Left forelimb (tissue), 1 donor: ENCODE results near the gene UBL7.

ENCODE experiments used
- DNase-seq: peaks from one replicate; pipeline ENCODE4 v3.0.0-alpha.2; 2018; ENCODE audit warnings: low spot score

The UBL7 gene

DNA sequence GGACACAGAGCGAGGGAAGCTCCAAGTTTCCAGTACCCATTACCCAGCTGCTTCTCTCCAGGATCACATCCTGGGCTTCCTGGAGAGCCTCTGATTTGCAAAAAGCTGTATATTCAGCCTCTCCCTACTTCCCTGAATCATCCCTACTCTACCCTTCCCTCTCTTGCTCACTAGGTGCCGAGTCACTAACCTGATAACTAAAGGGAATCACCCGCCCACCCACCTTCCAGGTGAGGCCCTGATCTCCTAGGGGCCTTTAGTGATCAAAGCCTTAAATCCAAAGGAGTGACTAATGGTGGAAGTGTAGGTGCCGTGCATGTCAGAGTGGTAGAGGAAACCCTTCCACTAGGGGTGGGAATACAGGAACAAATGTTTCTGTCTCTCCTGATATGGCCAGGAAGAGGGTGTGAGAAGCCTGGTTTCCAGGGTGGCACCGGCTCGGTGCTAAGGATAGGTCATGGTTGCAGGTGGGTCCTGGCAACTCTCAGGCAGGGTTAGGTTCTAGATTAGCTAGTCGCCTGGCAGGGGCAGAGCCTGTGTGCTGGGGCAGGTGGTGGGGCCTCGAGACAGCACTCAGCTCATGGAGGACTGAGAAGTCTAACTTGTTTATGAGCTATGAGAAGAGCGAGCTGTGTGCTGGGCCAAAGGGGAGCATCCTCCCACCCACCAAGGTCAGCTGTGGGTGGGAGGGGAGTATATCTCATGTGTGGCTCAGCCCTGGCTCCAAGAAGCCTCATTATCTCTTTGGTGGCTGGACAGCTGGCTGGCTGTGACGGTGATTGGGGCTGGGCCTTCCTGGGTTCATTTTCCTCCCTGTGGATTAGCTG, 37.3 kb downstream of the UBL7 start:
- DNase-seq = no peak

DNA sequence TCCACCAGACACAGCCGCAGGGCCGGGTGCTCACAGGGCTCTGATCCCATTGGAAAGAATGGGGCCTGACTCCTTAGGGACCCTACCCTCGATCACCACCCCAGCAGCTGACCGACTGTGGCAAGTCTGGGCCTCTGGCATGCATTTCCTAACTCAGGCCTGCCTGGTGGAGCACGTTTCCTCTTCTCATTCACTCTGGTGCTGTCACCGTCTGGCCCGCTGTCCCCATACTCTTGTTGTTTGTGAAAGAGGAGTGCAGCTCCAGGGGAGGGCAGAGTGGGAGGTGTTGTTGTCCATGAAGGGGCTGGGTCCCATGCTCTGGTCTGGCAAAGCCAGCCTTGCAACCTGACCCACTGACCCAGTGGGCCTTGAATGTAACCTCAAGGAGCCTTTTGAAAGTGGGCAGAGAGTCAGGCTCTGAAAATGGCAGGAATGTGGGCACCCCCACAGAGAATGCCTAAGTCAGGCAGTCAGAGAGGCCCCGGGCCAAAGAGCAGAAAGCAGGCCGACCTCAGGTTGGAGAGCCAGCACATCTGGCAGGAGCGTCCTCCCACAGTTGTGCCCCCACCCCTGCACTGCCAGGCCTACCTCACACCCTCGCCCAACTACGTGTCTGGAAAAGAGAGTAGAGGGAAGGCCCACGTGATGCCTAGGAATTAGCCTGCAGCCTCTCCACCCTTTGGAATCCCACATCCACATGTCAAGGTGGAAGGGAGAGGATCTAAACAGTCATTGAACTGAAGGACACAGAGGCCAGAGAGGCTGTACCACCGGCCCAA, 38.1 kb downstream of the UBL7 start:
- no peak for DNase-seq

DNA sequence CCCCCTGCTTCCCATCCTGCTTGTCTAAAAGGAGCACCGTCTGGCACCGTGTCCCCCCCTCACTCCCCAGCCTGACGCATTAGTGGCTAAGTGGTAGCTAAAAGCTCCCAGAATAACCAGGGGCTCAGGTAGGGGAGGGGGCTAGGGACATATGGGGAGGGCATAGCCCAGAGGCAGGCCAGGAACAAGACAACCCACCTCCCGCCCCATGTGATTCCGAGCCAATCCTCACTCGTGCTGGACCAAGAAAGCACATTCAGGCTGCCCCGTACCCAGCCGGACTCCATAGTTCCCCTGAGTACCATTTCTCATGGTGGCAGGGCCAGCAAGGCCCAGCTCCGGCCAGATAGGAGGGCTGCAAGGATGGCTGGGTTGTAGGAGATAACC, 38.7 kb downstream of the UBL7 start:
- no peak for DNase-seq

DNA sequence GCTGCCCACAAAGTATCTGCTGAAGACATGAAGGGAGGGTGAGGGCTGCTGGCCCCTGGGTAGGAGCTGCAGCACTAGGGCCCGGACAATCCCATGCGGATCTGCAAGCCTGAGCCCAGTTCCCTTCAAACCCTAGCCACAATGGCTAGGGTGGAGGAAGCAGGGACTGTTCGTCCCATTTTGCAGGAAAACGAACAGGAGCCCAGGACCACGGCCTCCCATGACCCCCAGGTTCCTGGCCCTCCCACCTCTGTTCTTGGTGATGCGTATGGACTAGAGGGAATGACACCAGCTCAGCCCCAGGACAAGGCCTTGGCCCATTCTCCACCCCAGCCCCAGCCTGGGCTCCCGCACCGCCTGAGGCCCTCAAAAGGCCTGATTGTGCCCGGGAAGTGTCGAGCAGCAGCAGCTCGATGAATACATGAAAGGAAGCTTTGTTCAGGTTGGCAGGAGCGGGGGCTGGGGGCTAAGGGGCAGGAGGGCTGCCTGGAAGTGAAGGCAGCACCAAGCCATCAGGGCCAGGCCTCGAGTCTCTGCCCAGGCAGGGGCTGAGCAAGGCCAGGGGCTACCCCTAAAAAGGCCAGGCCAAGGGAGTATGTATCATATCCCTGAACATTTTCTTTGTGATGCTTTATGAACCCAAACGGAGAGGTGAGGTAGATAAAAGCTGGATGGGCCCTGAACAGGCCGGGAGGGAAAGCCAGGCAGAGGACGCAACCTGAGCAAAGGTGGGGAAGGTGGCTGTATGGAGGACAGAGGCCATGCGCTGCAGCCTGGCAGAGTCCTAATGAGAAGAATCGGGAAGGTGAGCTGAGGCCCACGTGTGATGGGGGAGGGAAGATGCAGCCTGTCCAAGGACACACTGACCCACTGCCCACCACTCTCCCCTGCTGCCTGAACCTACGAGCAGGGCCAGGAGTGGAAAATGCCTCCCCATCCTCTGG, 39.4 kb downstream of the UBL7 start:
- no peak for DNase-seq

DNA sequence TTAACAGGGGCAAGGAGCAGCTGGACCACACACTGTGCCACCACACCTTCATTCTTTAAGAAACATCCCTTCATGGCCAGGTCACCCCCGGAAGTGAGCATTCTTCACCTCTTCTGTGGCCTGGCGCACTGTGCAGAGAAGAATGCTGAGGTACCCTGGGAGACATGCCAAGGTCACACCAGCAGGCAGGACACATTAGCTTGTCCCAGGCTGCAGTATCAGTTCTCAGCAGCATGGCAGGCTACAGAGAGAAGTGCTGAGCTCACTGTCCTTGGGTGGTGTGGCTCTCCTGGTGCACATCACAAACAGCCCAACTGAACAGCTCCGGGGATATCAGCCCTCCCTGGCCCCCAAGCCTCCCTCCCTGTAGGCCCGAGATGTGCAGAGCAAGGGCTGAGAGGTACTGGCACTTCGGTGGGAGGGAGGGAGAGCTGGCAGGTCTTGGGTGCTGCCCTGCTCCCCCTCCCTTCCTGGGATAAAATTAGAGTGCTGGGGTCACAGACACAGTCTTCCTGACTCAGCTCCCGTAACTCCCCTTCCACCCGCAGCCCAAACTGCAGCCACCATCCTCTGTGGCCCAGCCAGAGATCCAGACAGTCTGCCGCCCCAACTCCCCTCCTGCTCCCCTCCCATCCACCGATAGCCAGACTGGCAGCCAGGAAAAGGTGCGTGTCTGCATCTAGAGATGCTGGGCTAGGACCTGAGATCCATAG, 40.6 kb downstream of the UBL7 start:
- no peak for DNase-seq

DNA sequence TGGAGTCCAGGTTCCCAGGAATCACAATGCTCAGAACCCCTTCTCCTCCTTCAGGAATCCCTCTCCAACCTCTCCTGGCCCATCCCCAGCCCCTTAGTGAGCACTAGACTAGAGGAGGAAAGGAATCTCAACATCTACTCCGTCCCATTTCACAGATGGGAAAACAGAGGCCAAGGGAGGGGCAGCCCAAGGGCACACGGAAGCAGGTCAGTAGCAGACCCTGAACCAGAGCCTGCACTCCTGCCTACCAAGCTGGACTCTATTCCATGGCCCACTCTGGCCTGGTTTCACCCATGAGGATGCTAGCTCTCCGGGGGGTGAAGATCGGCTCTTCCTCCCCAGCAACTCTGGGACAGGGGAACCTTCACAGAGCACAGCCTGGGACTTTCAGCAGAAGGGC, 41.5 kb downstream of the UBL7 start:
- DNase-seq = no peak

DNA sequence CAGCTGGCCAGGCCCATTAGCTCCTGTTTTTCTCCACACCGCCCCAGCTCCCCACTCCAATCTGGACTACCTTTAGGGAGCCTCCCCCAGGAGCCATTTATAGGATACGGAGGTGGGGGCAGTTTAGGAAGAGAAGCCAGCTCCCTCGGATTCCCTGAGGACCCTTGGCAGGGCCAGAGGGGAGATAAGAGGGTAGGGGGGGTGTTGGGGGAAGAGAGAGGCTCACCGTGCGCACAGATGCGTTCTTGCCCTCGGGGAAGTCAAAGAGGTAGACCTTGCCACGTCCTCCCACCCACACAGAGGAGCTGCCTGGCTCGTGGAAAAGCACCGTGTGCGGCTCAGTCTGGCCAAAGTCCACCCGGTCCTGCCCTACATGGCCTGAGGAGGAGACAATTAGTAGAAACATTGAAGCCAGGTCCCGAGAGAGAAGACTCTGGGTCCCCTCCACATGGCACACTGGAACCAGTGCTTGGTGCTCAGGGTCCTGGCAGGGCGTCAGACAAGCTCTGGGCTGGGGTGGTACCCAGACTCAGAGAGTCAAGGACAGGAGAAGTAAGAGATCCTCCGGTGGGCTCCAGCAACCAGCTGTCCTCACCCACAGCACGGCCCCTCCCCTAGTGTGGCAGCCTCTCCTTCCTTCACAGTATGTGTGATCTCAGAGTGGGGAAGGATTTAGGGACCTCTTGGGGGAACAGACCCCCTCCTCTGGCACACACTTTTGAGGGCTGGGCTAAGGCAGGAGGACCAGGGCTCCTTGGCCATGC, 42.2 kb downstream of the UBL7 start:
- DNase-seq = no peak

DNA sequence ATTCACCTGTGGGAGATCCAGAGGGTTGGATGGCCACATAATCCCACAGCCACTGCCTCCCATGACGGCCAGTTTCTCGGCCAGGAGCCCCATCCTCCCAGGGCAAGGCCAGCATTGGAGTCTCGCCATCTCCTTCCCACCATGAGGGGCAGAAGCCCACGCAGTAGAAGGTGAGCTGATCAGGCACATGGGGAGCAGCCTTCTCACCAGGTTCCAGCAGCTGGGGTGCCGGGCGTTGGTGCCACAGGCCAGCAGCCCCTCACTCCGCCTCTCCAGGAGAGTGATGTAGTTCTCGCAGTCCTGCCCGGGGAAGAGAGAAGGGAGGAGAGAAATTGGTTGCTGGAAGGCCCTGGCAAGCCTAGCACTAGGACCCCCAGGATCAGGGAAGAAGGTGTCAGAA, 43.3 kb downstream of the UBL7 start:
- no peak for DNase-seq

DNA sequence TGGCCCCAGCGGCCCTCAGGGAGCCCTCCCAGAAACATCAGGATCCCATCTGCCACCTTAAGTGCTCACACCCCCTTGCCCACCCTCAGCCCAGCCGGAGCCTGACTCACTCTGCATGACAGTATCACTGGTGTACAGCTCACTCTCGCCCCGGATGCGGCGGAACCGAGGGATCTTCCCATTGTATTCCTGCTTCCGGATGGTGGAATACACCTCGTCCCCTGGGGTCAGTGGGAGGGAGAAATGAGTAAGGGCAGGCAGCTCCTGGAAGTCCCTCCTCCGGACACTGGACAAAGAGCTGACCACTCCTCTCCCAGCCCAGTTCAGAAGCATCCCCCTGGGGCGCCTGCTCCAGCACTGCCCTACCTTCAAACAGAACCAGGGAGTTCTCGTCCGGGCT, 43.7 kb downstream of the UBL7 start:
- no peak for DNase-seq

DNA sequence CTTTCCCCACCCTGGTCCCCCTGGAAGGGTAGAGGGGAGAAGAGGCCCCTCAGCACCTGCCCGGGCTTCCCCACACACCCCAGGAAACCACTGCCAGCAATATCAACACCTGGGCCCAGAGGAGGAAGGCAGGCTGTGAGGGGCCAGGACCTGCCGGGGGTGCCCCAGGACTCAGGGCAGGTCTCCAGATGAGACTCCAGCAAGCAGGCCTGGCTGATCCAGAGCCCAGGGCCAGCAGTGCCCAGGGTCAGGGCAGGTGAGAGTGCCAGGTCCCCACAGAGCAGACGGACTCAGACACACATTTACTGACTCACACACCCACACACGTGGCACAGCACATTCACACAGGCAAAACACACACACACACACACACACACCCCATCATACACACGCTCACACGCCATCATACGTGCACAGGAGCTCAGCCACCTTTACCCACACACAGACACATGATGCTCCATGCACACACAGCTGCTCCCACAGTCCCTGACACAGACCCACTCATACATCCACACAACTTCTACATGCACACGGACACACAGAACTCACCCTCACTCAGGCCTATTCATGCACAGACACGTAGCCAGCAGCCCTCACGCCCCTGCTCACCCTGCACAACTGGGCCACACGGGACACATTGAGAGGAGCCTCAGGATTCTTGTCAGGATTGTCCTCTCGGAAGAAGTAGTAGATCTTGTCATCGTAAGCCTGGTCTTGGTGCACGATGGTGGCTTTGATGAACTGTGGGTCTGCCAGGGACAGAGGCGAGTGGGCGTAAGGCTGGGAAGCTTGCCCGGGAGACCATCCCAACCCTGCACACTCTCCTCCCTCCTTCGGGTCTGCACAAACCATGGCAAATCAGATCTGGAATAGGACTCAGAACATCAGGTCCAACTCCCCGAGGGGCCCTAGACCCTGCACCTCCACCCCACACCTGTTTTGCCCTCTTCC, 44.7 kb downstream of the UBL7 start:
- DNase-seq = no peak

DNA sequence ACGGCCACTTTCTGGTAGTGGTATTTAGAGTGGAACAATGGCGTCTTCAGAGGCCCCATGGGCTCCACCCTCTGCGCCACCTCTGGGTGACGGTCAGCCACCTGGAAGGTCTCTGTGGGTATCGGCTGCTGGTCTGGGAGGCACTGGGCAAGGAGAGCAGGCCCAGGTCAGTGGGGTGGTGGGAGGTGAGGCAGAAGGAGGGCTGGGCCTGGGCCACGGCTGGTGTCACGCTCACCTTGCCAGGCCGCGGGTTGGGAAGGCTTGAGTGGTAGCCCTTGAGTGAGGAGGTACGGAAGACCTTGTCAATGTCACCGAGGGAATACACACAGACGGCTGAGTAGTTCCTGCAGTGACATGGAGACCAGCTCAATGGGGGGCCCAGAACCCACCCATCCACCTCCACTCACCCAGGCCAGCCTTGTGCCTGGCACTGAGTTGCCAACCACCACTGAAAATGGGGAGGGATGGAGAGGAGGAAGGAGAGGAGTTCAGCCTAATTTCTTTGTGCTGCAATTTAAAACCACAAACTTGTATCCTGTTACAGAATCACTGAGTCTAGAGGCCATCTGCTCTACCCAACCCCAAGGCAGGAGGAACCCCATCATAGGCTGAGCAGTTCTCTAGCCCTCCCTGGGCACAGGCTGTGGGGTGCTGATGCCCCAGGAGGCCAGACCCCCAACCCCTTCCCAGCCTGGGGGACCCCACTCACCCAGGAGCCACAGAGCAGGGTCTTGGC, 46.2 kb downstream of the UBL7 start:
- no peak for DNase-seq

DNA sequence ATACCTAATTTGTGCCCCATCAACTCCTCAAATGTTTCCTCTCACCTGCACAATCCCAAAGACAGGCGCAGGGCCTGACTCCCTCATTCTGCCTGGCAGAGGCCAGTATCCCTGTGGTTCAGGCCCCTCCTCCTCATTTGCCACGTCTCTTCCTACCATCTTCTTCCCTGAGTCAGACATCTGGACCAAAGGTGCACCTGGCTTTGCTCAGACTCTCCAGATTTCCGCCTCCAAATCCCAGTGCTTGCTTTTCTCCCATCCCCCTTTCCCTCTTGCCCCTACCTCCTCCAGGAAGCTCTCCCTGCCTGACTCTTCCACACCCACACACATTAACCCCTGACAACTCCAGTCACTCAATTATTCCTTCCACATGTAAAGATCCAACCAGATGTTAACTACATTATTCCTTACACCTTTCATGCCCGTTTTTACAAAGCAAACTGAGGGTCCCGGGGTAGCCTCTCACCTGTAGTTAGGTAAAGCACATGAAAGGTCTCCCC, 46.8 kb downstream of the UBL7 start:
- no peak for DNase-seq

DNA sequence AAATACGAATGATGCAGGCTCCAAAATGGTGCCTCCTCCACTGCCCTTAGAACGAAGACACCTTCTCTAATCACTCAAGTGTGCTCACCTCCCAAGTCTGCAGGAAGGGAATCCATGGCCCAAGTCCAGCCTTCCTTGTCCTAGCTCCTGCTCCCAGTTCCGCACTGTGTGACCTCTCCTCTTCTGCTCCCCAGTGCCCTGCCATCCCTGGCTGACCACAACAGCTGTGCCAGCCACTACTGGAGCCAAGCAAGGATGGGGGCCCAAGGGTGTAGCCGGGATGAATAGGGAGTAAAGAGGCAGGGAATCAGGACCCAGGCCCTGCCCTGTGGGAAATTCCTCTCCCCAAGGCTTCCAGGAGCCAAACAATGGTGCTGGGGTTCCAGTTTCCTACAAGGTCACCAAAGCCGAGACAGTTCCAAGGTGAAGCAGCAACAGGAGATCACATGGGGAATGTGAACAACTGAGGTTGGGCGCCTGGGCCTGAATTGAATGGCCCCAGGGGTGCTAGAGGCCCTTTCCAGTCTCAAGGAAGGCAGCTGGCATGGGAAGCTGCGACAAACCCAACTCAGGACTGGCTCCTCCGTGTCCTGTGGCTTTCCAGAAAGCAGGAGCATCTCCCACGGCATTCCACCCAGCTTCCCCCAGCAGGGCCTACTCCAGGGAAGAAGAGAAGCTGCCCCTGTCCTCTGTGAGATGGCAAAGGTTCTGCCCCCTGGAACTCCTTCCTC, 47.4 kb downstream of the UBL7 start:
- DNase-seq = no peak

DNA sequence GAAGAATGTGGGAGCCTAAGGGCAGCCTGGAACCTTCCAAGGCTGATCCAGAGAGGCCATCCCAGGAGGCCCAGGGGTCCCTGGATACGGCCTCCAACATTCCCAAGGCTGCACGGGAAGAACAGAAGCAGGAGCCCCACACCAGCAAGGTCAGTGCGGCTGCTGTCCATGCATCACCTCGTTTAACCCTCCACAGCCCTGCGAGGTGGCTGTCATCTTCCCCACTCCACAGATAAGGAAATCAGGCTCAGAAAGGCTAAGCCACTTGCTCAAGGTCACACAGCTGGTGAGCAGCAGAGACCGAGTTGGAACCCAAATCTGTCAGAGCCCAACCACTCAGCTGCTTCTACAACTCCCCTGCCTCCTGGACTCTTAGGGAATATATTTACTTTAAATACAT, 48.8 kb downstream of the UBL7 start:
- DNase-seq = no peak

DNA sequence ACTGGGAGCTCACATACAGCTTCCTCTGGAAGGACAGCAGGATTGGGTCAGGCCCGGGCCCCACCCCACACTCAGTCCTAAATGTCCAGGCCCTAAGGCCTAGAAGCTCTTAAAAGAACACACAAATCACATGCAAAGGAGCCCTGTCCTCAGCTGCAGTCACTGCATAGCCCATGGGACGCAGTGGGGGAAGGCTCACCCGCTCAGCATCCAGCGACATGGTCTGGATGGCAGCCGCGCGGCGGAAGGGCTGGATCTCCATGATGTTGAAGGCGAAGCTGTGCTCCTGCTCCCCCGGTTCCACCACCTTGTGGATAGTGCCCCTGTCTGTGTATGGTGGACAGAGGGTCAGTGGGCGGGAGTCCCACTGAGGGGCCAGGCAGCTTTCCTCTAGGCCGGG, 49.3 kb downstream of the UBL7 start:
- no peak for DNase-seq

DNA sequence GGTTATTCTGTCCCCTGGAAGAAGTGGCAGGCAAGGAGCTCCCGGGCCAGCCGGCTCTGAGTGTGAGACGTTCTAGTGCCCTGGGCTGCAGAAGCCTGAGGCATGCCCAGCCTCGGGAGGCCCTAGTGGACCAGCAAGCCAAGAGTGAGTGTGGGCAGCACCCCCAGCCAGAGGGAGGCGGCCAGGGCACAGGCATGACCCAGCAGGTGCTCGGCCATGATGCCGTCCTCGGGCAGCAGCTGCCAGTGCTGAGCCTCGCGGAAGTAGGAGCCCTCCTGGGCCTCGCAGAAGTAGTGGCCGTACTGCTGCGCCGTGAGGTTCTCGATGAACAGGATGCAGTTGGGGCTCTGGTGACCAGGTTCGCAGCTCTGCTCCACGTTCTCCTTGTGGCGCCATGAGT, 50.5 kb downstream of the UBL7 start:
- DNase-seq = no peak

DNA sequence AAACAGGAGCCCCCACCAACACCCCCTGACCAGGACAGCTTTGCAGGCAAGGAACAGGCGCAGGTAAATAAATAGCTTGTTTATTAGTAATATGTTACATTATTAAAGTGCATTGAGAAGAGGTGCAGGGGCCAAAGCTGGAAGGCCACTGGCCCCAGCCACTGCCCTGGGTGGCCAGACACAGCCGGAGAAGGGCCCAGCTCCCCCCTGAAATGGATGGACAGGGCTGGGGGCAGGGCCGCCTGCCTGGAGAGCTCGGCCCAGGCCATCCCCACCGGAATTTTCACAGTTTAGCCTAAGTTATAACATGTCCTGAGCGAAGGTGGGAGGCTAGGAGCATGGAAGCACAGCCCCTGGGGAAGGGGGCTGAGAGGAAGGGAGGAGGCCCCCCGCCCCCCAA, 51.7 kb downstream of the UBL7 start:
- DNase-seq = no peak

DNA sequence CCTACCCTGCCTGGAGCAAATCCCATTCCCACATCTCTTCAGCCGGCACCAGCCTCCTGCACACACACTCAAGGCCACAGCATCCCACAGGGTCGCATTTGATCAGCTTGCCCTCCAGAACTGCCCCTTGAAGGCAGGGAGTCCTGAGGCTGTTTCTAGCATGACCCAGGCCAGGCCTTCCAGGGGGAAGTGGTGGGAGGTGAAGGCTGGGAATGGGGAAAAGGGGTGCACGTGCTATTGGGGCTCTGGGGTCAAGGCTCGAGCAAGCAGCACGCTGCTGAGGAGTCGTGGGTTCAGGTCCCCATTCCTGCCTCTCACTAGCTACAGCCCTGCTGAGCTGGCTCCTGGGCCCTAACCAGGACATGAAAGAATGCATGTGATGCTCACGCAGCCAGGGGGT, 52.1 kb downstream of the UBL7 start:
- DNase-seq = no peak
